Neural cell (in vitro differentiated cells): ENCODE data around the gene VPS37B. TPM values are rescaled to one million over a fixed set of nuclear protein-coding genes. Genes with fewer than 3 reads are reported as not detected.

ENCODE experiments used
- H2AFZ ChIP-seq: fragments of 200-600, 300-800 bp; sonication (generic), shearing (Covaris generic); 2 replicates; pipeline ENCODE4 v1.6.0; 2014; ENCODE audit warnings: low read depth, mild to moderate bottlenecking, antibody characterized with exemption, low read length, moderate library complexity
- H3F3A ChIP-seq: fragments of 200-600 bp; shearing (Covaris generic); 2 replicates; pipeline ENCODE4 v1.6.1; 2016; ENCODE audit warnings: mild to moderate bottlenecking, moderate library complexity, mixed read lengths, antibody characterized with exemption, low read length; ENCODE audit not compliant: insufficient read depth, poor library complexity, severe bottlenecking
- H3K27ac ChIP-seq: fragments of 200-600, 300-800 bp; sonication (generic), shearing (Covaris generic); 2 replicates; pipeline ENCODE4 v1.5.1; 2014; ENCODE audit warnings: mild to moderate bottlenecking, low read length, moderate library complexity
- H3K27me3 ChIP-seq: fragments of 300-800, 200-600 bp; sonication (generic), shearing (Covaris generic); 2 replicates; pipeline ENCODE4 v1.6.0; 2014; ENCODE audit warnings: mild to moderate bottlenecking, low read depth, low read length, moderate library complexity; ENCODE audit not compliant: insufficient read depth
- H3K36me3 ChIP-seq: fragments of 300-800, 200-600 bp; sonication (generic), shearing (Covaris generic); 2 replicates; pipeline ENCODE4 v1.5.1; 2014; ENCODE audit warnings: mild to moderate bottlenecking, antibody characterized with exemption, low read length, moderate library complexity; ENCODE audit not compliant: insufficient read depth
- H3K4me2 ChIP-seq: fragments of 300-800, 200-600 bp; sonication (generic), shearing (Covaris generic); 2 replicates; pipeline ENCODE4 v1.6.0; 2014; ENCODE audit warnings: mild to moderate bottlenecking, low read length
- H3K4me3 ChIP-seq: fragments of 300-800, 200-600 bp; sonication (generic), shearing (Covaris generic); 2 replicates; pipeline ENCODE4 v1.5.1; 2014; ENCODE audit warnings: mild to moderate bottlenecking, low read length, moderate library complexity
- H3K79me2 ChIP-seq: fragments of 200-600 bp; shearing (Covaris generic); replicated peaks from 2 replicates; pipeline ENCODE4 v1.6.0; 2014; ENCODE audit warnings: mild to moderate bottlenecking, low read length, moderate library complexity; ENCODE audit not compliant: insufficient read depth
- H3K9ac ChIP-seq: fragments of 300-800, 200-600 bp; sonication (generic), shearing (Covaris generic); 2 replicates; pipeline ENCODE4 v1.6.1; 2016; ENCODE audit warnings: mild to moderate bottlenecking, low read length, mixed read lengths
- H3K9me2 ChIP-seq: fragments of 200-600 bp; shearing (Covaris generic); 2 replicates; pipeline ENCODE4 v1.6.1; 2016; ENCODE audit warnings: mild to moderate bottlenecking, low read length, mixed read lengths; ENCODE audit not compliant: insufficient read depth
- H3K9me3 ChIP-seq: fragments of 200-600, 300-800 bp; sonication (generic), shearing (Covaris generic); 2 replicates; pipeline ENCODE4 v1.6.1; 2016; ENCODE audit warnings: mild to moderate bottlenecking, mixed run types, low read length, moderate library complexity, mixed read lengths
- H4K20me1 ChIP-seq: fragments of 200-600 bp; shearing (Covaris generic); 2 replicates; pipeline ENCODE4 v1.6.1; 2016; ENCODE audit warnings: mild to moderate bottlenecking, mixed run types; ENCODE audit not compliant: insufficient read depth
- CTCF ChIP-seq: fragments of 450-650 bp; IDR thresholded peaks from 2 replicates; pipeline ENCODE4 v1.5.1; 2014; ENCODE audit warnings: antibody characterized with exemption, mild to moderate bottlenecking, moderate library complexity; ENCODE audit not compliant: poor library complexity, severe bottlenecking
- EP300 ChIP-seq: fragments of 450-650 bp; conservative IDR thresholded peaks from 2 replicates; pipeline ENCODE4 v1.6.1; 2014; ENCODE audit warnings: antibody characterized with exemption, mild to moderate bottlenecking, moderate library complexity; ENCODE audit not compliant: poor library complexity, severe bottlenecking
- EZH2 ChIP-seq: fragments of 200-600, 300-800 bp; shearing (Covaris generic), sonication (generic); IDR thresholded peaks from 2 replicates; pipeline ENCODE4 v1.6.1; 2014; ENCODE audit warnings: antibody characterized with exemption, low read length, borderline replicate concordance, mild to moderate bottlenecking; ENCODE audit not compliant: insufficient read depth, poor library complexity, severe bottlenecking
- MXI1 ChIP-seq: fragments of 450-650 bp; conservative IDR thresholded peaks from 2 replicates; pipeline ENCODE4 v1.6.1; 2014; ENCODE audit warnings: antibody characterized with exemption, mild to moderate bottlenecking; ENCODE audit not compliant: poor library complexity, severe bottlenecking
- POLR2AphosphoS5 ChIP-seq: IDR thresholded peaks from 2 replicates; pipeline ENCODE4 v1.6.1; 2012
- RAD21 ChIP-seq: fragments of 450-650 bp; conservative IDR thresholded peaks from 2 replicates; pipeline ENCODE4 v1.6.1; 2014; ENCODE audit warnings: antibody characterized with exemption, mild to moderate bottlenecking, moderate library complexity
- REST ChIP-seq: IDR thresholded peaks from 2 replicates; pipeline ENCODE4 v1.6.1; 2012; ENCODE audit warnings: borderline replicate concordance
- SMC3 ChIP-seq: fragments of 450-650 bp; conservative IDR thresholded peaks from 2 replicates; pipeline ENCODE4 v1.6.1; 2014; ENCODE audit warnings: antibody characterized with exemption, mild to moderate bottlenecking, moderate library complexity; ENCODE audit not compliant: poor library complexity
- TAF1 ChIP-seq: IDR thresholded peaks from 2 replicates; pipeline ENCODE4 v1.6.1; 2012; ENCODE audit warnings: low read depth
- polyA plus RNA-seq: library from polyadenylated mRNA; depleted of rRNA; stranded (reverse); fragments of >200 nt; gene quantifications from 2 replicates; pipeline ENCODE4 v1.2.3, GENCODE V29; 2014

The VPS37B gene
- polyA plus RNA-seq, 1 donor from 2014 or later, result 30.2 TPM

DNA sequence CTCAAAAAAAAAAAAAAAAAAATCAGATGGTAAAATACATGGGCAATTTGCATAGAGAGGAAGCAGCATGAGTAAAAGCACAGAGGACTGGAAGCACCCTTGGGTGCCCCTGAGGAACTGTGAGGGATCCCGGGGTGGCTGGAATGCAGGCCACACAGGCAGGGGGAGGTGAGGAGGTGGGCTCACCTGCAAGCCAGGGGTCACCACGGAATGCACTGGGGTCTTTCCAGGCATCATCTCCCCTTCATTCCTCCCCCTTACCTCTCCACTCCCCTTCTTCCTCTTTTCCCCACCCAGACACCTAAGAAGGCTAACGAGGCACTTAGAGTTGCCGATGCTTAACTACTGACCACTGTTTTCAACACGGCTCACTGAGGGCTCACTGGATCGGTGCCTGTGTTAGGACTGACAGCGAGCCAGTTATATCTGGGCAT is 75.1 kb downstream of the VPS37B start:
- no peaks in the 10 kb centered on the region for H3K27me3 ChIP-seq
- no peak overlapping the region for H3K4me2 ChIP-seq
- no peaks in the 10 kb centered on the region for H4K20me1 ChIP-seq
- H2AFZ ChIP-seq, result no peak overlapping the region
- no peaks in the 10 kb centered on the region for H3F3A ChIP-seq
- H3K9me2 ChIP-seq, result no peaks in the 10 kb centered on the region
- no peaks in the 10 kb centered on the region for H3K36me3 ChIP-seq
- H3K79me2 ChIP-seq, result no peaks in the 10 kb centered on the region
- H3K27ac ChIP-seq, result no peak overlapping the region
- no peaks in the 10 kb centered on the region for H3K9me3 ChIP-seq
- no peak overlapping the region for H3K9ac ChIP-seq
- no peak overlapping the region for H3K4me3 ChIP-seq
- TF ChIP-seq SMC3, result no peak
- TF ChIP-seq POLR2AphosphoS5, result no peak
- no peak for TF ChIP-seq MXI1
- no peak for TF ChIP-seq EP300
- TF ChIP-seq EZH2, result no peak
- no peak for TF ChIP-seq CTCF
- no peak for TF ChIP-seq RAD21
- TF ChIP-seq TAF1, result no peak
- TF ChIP-seq REST, result no peak

DNA sequence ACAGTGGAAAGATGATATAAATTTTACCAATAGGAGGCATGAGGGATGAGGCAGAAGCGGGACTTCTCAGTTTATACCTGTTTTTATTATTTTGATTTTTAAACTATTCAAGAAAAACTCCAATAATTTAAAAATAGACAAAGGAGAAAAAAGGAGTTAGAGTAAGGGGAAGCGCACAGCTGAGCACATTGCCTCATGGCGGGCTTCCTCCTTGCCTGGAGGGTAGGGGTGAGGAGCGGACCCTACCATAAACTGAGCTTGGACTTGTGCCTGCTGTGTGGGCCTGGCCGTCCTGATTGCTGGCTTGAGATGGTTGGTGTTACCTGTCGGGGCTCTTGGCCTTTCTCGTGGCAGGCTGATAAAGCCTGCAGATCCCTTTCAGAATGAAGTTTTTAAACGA is 75.8 kb downstream of the VPS37B start:
- H3K36me3 ChIP-seq, result no peaks in the 10 kb centered on the region
- H3K27me3 ChIP-seq, result no peaks in the 10 kb centered on the region
- H3K9me3 ChIP-seq, result no peaks in the 10 kb centered on the region
- H3K79me2 ChIP-seq, result no peaks in the 10 kb centered on the region
- no peaks in the 10 kb centered on the region for H4K20me1 ChIP-seq
- no peak overlapping the region for H3K9ac ChIP-seq
- no peak overlapping the region for H3K4me2 ChIP-seq
- H2AFZ ChIP-seq, result no peak overlapping the region
- no peak overlapping the region for H3K4me3 ChIP-seq
- H3F3A ChIP-seq, result no peaks in the 10 kb centered on the region
- H3K9me2 ChIP-seq, result no peaks in the 10 kb centered on the region
- H3K27ac ChIP-seq, result no peak overlapping the region
- TF ChIP-seq EZH2 (no peak), SMC3 (no peak), POLR2AphosphoS5 (no peak), EP300 (no peak), CTCF (no peak), TAF1 (no peak), REST (no peak), MXI1 (no peak), RAD21 (no peak)
